Esophagus squamous epithelium (tissue), 4 donors: ENCODE results near the gene RPL7A.

Experiments used
- CTCF ChIP-seq, 6 experiments: fragments of 450-650 bp in 4 of 6; fragments of 200-600 bp in 2 of 6; sonication (generic) in 2 of 6; IDR thresholded peaks; one replicate each; pipeline ENCODE4 v1.5.1; 2016 to 2019; ENCODE audit warnings: antibody characterized with exemption in 6 of 6, mild to moderate bottlenecking in 4 of 6, moderate library complexity in 4 of 6
- POLR2A ChIP-seq, 4 donors: fragments of 450-650 bp; IDR thresholded peaks; one replicate each; pipeline ENCODE4 v1.6.1; 2017; ENCODE audit warnings: antibody characterized with exemption in 4 of 4, mild to moderate bottlenecking in 4 of 4, moderate library complexity in 3 of 4

DNA sequence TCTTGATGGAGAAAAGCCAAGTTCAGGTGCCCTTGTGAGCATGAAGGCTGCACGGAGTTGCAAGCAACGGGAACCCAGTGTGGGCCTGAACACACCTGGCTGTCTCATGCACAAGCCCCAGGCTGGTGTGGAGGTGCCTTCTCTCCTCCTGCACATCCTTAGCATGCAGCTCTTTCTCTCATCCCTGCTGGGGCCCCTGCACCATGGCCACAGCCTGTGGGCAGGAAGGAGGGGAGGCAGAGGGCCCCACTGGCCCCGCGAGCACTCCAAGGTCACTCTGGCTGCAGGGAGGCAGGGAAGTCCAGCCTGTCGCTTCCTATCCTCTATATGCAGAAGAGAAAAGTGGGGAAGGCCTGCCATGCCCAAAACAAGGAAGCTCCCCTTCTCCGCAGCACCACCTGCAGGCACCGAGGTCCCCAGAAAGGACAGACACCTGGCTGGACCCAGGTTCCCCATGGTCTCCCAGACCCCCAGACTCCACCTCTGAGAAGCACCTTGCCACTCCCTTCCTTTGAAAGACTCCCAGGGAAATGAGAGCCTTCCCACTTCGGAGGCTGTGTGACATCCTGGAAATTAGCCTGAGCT lies 46.8 kb downstream of the RPL7A start:
- TF ChIP-seq POLR2A (IDR thresholded peaks at IDR 0.05) (no peak), CTCF (IDR thresholded peaks at IDR 0.05) (no peak)
